Activated naive CD4-positive, alpha-beta T cell treated with anti-CD3 and anti-CD28 coated beads, Interleukin-2, amount 50 U/mL, for 72 hours (primary cell): Measurements from ENCODE around the gene FANCI. TPM values are rescaled to one million over a fixed set of nuclear protein-coding genes. Genes with fewer than 3 reads are reported as not detected.
A peak's percentile ranks its signal among the peaks of the same experiment; 100 is the strongest.
"Not testable (repeated sequence)": the region's sequence is repeated elsewhere in the genome, so short reads cannot be mapped to it uniquely, and the experiment has no call there.

Experiments used
- ATAC-seq, 2 donors: fragments of 150-1000 bp; cut with Tn5 transposase; 2 replicates each; pipeline ENCODE4 v1.10.0; 2021; ENCODE audit warnings: mild to moderate bottlenecking in 2 of 2, moderate library complexity in 2 of 2
- DNase-seq, 2 donors: peaks; one replicate each; pipeline ENCODE4 v3.0.0; 2021 to 2022; ENCODE audit warnings: low spot score in 2 of 2
- H3K27ac Mint-ChIP-seq, 2 donors: one replicate each; pipeline ENCODE4 v1.8.0; 2022; ENCODE audit warnings: mild to moderate bottlenecking in 2 of 2, mixed read lengths in 2 of 2
- H3K36me3 Mint-ChIP-seq, 2 donors: one replicate each; pipeline ENCODE4 v1.8.0; 2022; ENCODE audit warnings: mixed read lengths in 2 of 2
- H3K9me3 Mint-ChIP-seq, 2 donors: one replicate each; pipeline ENCODE4 v1.8.0; 2022; ENCODE audit warnings: mixed read lengths in 2 of 2
- total RNA-seq, 2 donors: library from RNA; stranded (reverse); gene quantifications; one replicate each; pipeline ENCODE4 v1.2.3, GENCODE V29; 2022

The FANCI gene
- total RNA-seq, 2 donors from 2014 or later = 255 to 290 TPM

DNA sequence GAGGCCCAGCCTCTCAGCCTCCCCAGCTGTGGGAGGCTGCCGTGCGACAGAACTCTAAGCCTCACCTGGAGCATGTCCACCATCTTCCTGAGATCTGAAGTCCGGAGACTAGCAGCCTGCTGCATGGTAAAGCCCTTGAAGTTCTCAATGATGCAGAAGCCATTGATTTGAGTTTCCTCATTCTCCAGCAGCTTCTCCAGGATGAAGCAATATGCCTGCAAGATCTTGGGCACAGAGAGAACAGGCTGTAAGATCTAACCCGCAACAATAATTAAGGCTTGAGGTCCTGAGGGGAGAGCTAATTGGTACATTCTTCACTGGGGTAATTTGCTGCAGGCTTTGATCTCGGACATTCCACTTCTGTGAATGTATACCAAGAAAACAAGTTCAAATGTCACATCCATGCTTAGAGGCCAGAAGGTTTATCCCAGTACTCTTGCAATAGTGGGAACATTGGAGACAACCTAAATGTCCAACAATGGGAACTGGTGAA is 32.1 kb upstream of the FANCI start:
- DNase-seq (no peak), ATAC-seq (no peak)
- Mint-ChIP-seq H3K9me3 (no peaks in the 10 kb centered on the region), H3K36me3 (no peaks in the 10 kb centered on the region), H3K27ac (no peak overlapping the region)

- ATAC-seq = no peak
These were observed 28.2 kb upstream of the FANCI start for GRCh38 chr15:89215627-89216026.

DNA sequence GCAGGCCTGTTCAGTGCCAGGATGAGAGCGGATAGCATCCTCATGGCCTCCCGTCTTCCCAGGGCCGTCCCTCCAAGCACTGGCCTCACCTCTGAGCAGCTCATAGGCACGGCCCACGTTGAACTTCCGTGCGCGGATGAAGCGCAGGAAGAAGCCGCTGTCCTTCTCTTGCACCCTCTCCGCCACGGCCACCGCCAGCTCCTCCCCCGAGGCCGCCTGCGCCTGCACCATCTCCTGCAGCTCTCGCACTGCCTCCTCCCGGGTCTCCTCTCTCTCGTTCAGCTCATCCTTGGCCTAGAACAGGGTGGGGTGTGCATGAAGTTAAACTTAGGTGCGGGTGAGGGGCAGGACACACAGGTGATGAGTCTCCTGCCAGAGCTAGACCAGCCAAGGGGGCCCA is 26.7 kb upstream of the FANCI start:
- no peaks in the 10 kb centered on the region for H3K9me3 Mint-ChIP-seq
- ATAC-seq = no peak

More at GRCh38 chr15:89215627-89216026, 28.2 kb upstream of the FANCI start:
- no peaks in the 10 kb centered on the region for H3K36me3 Mint-ChIP-seq
- H3K9me3 Mint-ChIP-seq = no peaks in the 10 kb centered on the region
- DNase-seq = no peak
- no peak overlapping the region for H3K27ac Mint-ChIP-seq

GRCh38 chr15:89217686-89218376 is 25.9 kb upstream of the FANCI start:
- H3K27ac Mint-ChIP-seq = no peak overlapping the region
- ATAC-seq (no peak), DNase-seq (no peak)
- no peaks in the 10 kb centered on the region for H3K9me3 Mint-ChIP-seq
- no peaks in the 10 kb centered on the region for H3K36me3 Mint-ChIP-seq

More for the DNA sequence above, 26.7 kb upstream of the FANCI start:
- no peaks in the 10 kb centered on the region for H3K36me3 Mint-ChIP-seq
- H3K27ac Mint-ChIP-seq = no peak overlapping the region
- DNase-seq = no peak

DNA sequence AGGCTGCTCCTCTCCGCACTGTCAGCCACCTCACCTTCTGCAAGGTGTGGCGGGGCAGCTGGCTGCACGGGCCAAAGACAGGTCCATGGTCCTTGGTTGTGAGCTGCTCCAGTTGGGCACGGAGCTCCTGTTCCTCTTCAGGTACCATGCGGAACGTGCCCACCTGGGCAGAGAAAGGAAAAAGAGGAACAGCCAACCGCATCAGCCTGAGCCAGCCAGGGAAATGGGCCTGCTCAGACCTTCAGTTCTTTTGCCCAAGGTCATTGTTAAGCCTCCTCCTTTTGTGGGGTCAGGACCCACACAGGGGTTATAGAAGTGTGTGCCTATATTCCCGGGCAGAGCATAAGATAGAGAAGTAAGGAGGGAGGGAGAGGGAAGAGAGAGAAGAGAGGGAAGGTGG is 25.2 kb upstream of the FANCI start:
- ATAC-seq (no peak), DNase-seq (no peak)
- H3K36me3 Mint-ChIP-seq = no peaks in the 10 kb centered on the region
- H3K9me3 Mint-ChIP-seq = no peaks in the 10 kb centered on the region
- no peak overlapping the region for H3K27ac Mint-ChIP-seq

DNA sequence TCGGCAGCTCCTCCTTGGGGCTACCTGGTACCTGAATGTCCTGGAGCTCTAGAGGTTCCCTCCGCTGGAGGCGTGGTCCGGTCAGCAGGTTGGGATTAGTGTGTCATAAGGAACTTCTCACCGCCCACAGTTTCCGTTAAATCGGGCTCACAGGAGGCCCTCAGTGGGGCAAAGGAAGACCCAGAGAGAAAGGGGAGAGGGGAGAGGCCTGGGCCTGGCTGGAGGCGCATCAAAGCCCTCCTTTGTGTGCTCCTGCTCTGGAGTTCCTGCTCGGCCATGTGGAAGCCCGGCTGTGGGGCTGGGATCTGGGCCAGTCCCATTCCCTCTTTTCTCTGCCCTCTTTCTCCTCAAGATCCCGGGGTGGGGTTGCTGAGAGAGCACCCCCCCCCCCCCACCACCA is 22.2 kb upstream of the FANCI start, which contains the start of gene RLBP1:
TSS of gene RLBP1 (minus strand) at position 37 of the 400 bp plus-strand sequence. CDS start 2,604 bp downstream, outside the sequence.
- no peak for ATAC-seq
- H3K27ac Mint-ChIP-seq = no peak within 1 kb of the TSS

DNA sequence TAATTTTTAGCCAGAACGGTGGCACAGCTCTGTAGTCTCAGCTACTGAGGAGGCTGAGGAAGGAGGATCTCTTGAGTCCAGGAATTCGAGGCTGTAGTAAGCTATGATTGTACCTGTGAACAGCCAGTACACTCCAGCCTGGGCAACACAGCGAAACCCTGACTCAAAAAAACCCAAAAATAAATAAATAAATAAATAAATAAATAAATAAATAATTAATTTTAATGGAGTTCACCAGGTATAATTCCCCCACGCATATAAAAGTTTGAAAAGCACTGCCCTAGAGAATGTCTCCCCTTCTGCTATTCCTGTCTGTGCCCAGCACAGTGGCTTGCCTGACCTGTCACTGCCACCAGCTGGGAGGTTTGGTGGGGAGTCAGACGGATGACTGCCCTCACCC is 18.2 kb upstream of the FANCI start:
- DNase-seq (no peak), ATAC-seq (no peak)
- Mint-ChIP-seq H3K9me3 (no peaks in the 10 kb centered on the region), H3K36me3 (no peaks in the 10 kb centered on the region), H3K27ac (no peak overlapping the region)

More for the DNA sequence above, 22.2 kb upstream of the FANCI start, which contains the start of gene RLBP1:
- no peaks in the 10 kb centered on the region for H3K9me3 Mint-ChIP-seq
- H3K36me3 Mint-ChIP-seq = no peaks in the 10 kb centered on the region
- no peak for DNase-seq

DNA sequence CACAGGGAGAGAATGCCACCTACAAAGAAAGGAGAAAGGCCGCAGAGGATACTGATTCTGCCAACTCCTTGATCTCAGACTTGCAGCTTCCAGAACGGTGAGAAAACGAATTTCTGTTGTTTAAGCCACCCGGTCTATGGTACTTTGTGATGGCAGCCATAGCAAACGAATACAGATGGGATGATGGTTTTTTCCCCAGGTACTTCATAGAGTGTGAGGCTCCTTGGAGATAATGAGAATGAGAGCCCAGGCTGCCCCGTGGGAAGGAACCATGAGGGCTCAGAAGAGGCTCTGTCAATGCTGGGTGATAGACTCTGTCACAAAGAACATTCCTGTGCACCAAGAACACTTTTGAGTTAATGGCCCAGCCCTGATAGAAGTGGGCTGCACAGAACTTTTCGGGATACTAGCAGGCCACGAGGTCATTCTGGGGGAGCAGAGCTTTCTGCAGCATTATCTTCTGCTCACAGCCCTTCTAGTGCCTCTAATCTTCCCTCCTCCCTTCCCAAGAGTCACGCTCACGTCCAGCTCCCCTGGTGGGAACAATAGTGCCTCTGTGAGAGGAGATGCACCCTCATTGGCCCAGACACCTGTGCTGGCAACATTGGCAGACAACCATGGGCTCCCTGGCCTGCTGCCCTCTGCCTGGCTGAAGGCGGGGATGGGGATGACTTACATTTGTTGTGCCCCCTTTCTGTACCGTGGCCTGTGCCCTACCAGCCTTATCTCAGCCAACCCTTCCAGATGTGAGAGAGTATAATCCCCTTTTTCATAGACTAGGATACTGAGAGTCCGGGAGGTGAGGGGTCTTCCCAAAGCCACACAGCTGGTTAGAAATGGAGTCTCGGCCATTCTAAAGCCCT is 17.2 kb upstream of the FANCI start:
- DNase-seq (no peak), ATAC-seq (no peak)
- Mint-ChIP-seq H3K27ac (no peak overlapping the region), H3K36me3 (no peaks in the 10 kb centered on the region), H3K9me3 (no peaks in the 10 kb centered on the region)

- Mint-ChIP-seq H3K9me3 (no peaks in the 10 kb centered on the region), H3K27ac (no peak overlapping the region), H3K36me3 (no peaks in the 10 kb centered on the region)
- DNase-seq = no peak
- no peak for ATAC-seq
These were observed 16.4 kb upstream of the FANCI start for GRCh38 chr15:89227425-89227824.

DNA sequence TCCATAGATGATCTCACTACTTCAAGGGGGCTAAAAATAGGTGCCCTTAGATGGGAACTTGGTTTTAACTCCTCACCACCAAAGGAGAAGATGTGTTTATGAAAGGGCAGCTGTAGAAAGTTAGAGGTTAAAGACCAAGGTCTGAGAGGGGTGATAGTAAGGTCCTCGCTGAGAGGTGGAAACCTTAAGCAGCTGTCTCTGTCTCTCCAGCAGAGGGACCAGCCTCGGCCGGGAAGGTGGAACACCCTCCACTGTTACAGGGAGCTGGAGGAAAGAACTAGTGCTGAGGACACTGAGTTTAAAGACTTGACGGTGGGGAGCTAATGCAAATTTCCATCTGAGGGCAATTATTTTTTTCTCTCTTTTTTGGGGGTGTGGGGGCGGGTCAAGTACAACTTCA is 13.5 kb upstream of the FANCI start:
- Mint-ChIP-seq H3K9me3 (no peaks in the 10 kb centered on the region), H3K36me3 (no peaks in the 10 kb centered on the region), H3K27ac (peak overlapping the region in 1 of 2 donors; percentile 72)
- DNase-seq = no peak
- no peak for ATAC-seq

GRCh38 chr15:89231832-89232231 is 11.9 kb upstream of the FANCI start:
- no peaks in the 10 kb centered on the region for H3K9me3 Mint-ChIP-seq
- DNase-seq (no peak), ATAC-seq (no peak)
- no peak overlapping the region for H3K27ac Mint-ChIP-seq
- no peaks in the 10 kb centered on the region for H3K36me3 Mint-ChIP-seq

DNA sequence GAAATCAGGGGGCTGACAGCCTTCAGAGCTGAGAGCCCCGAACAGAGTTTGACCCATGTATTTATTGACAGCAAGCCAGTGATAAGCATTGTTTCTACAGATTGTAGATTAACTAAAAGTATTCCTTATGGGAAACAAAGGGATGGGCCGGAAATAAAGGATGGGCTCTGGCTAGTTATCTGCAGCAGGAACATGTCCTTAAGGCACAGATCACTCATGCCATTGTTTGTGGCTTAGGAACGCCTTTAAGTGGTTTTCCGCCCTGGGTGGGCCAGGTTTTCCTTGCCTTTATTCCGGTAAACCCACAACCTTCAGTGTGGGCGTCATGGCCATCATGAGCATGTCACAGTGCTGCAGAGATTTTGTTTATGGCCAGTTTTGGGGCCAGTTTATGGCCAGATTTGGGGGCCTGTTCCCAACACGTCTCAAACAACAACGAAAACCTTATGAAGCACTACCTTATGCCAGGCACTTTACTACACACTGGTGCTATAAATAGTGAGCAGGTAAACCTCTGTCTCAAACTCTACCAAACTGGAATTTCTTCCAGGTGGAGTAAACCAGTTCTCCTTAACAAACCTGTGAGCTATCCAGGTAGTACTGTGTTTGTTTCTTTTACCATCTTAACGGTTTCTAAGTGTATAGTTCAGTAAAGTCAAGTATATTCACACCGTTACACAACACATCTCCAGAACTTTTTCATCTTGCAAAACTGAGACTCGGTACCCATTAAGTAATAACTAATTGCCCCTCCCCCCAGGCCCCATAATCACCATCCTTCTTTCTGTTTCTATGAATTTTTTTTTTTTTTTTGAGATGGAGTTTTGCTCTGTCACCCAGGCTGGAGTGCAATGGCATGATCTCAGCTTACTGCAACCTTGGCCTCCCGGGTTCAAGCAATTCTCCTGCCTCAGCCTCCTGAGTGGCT is 3.6 kb upstream of the FANCI start:
- not testable (repeated sequence) for ATAC-seq, H3K9me3 Mint-ChIP-seq, DNase-seq, H3K27ac Mint-ChIP-seq
- H3K36me3 Mint-ChIP-seq = peaks cover 9 to 11% of the 10 kb centered on the region in 2 donors

DNA sequence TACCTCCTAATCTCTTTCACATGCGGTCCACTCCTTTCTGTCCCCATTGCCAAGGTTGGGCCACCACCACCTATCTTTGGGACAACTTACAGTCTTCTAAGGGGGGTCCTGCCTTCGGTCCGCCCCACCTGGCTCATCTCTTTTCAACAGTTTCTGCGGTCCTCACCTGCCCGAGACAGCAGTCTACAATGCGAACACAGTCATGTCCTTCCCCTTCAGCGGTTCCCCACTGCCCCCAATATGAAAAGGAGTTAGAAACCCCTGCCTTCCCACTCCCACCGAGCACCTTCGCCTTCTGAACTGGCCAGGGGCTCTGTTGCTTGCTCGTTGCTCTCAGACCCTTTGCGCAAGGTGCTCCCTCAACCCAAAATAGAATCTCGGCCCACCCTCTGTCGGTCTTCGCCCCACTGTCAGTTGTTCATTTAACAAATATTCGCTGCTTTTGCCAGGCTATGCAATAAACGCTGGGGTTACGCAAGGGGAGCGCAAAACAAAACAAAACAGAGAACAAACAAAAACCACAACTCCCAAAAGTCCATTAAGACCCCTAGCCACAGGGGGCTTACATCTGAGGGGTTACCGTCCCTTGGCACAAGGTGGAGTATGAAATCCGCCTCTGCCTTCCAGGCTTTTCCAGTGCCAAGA is 611 bp upstream of the FANCI start:
- no peak for ATAC-seq
- H3K36me3 Mint-ChIP-seq = peaks cover 33 to 37% of the 10 kb centered on the region in 2 donors

GRCh38 chr15:89244574-89244903 is 760 bp downstream of the FANCI start:
- peak; percentile 6 to 10 for ATAC-seq
- H3K27ac Mint-ChIP-seq = peak overlapping the region; percentile 93 to 96
- peaks cover 36 to 51% of the 10 kb centered on the region in 2 donors for H3K36me3 Mint-ChIP-seq

More for the DNA sequence above, 611 bp upstream of the FANCI start:
- DNase-seq = no peak
- Mint-ChIP-seq H3K27ac (peak overlapping the region; percentile 11 to 93), H3K9me3 (peaks cover 0 to 4% of the 10 kb centered on the region in 2 donors)

DNA sequence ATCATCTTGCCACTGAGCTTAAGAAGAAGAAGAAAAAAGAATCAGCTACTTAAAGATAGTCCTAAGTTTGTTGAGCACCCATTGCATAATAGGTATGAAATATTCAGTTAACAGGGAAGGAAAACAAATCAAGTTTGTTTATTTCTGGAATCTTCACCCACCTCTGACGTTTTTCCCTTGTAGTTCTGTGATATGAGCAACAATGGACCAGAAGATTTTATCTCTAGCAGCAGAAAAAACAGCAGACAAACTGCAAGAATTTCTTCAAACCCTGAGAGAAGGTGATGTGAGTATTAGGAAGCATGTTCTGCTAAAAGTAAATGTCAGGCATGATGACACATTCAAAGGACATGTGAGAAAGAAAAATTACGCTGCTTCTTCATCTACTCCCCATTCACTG is 3.7 kb downstream of the FANCI start:
- Mint-ChIP-seq H3K27ac (no peak overlapping the region), H3K36me3 (peaks cover 36 to 66% of the 10 kb centered on the region in 2 donors), H3K9me3 (no peaks in the 10 kb centered on the region)
- DNase-seq (no peak), ATAC-seq (no peak)

More at GRCh38 chr15:89244574-89244903, 760 bp downstream of the FANCI start:
- H3K9me3 Mint-ChIP-seq = peaks cover 0 to 4% of the 10 kb centered on the region in 2 donors
- DNase-seq = no peak

DNA sequence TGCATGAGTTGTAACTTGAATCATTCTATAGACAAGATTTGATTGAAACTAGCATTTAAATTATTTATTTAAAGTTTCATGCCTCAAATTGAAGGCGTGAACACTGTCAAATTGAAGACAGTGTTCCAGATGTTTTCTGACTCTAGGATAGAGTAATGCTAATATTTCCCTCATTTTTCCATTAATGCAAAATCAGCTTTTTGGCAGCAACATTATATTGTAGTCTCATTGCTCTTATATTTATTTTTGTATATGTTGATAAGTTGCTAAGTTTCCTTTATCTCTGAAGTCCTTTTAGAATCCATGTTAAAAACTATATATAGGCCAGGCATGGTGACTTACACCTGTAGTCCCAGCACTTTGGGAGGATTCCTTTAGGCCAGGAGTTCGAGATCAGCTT is 4.8 kb downstream of the FANCI start:
- no peak for DNase-seq
- H3K27ac Mint-ChIP-seq = no peak overlapping the region

More for the DNA sequence above, 4.8 kb downstream of the FANCI start:
- no peaks in the 10 kb centered on the region for H3K9me3 Mint-ChIP-seq
- ATAC-seq = no peak
- H3K36me3 Mint-ChIP-seq = peaks cover 36 to 77% of the 10 kb centered on the region in 2 donors
